IMR-90 (cell line): ENCODE measurements around the gene SVEP1. TPM values are rescaled to one million over a fixed set of nuclear protein-coding genes. Genes with fewer than 3 reads are reported as not detected.

Experiments
- ATAC-seq: fragments of 200-7000 bp; cut with Tn5 transposase; 2 replicates; pipeline ENCODE4 v1.9.1; 2020; ENCODE audit warnings: low read depth, mild to moderate bottlenecking, moderate library complexity
- BruUV-seq: library from RNA; stranded (reverse); fragments of 400-500 nt; replicated peaks from 2 replicates; lab custom pipeline; 2021; lab: Mats Ljungman, UMichigan
- CTCF ChIA-PET: fragments of 300-600 bp; formaldehyde crosslinking; extraction: SDS; loops from one replicate; lab custom pipeline; 2021; ENCODE audit warnings: antibody characterized with exemption; lab: Yijun Ruan, JAX
- POLR2A ChIA-PET: fragments of 300-600 bp; sonication (Branson Sonifier 250); formaldehyde crosslinking; loops from one replicate; lab custom pipeline; 2022; ENCODE audit warnings: antibody characterized with exemption; ENCODE audit not compliant: unreplicated experiment; lab: Charles Lee
- DNase-seq: peaks from one replicate; pipeline ENCODE4 v3.0.0; 2013
- H2AFZ ChIP-seq: replicated peaks from 2 replicates; pipeline ENCODE3; 2013; ENCODE audit warnings: low read length, mild to moderate bottlenecking; ENCODE audit not compliant: poor library complexity
- H2AK5ac ChIP-seq: 2 replicates; pipeline ENCODE4 v1.6.1; 2013; ENCODE audit warnings: low read depth, low read length, inconsistent platforms
- H2AK9ac ChIP-seq: replicated peaks from 2 replicates; pipeline ENCODE3; 2013; ENCODE audit warnings: mild to moderate bottlenecking, low read depth, low read length, moderate library complexity; ENCODE audit not compliant: poor library complexity
- H2BK120ac ChIP-seq: 2 replicates; pipeline ENCODE4 v1.6.1; 2013; ENCODE audit warnings: low read depth, low read length, inconsistent platforms
- H2BK15ac ChIP-seq: 3 replicates; pipeline ENCODE4 v1.6.1; 2013; ENCODE audit warnings: low read depth, low read length, inconsistent platforms
- H2BK20ac ChIP-seq: 2 replicates; pipeline ENCODE4 v1.6.1; 2013; ENCODE audit warnings: low read depth, mild to moderate bottlenecking, inconsistent platforms, low read length, moderate library complexity
- H2BK5ac ChIP-seq: 2 replicates; pipeline ENCODE4 v1.6.1; 2013; ENCODE audit warnings: mild to moderate bottlenecking, low read depth, low read length, inconsistent platforms; ENCODE audit not compliant: poor library complexity, severe bottlenecking
- H3K14ac ChIP-seq: replicated peaks from 2 replicates; pipeline ENCODE4 v1.6.1; 2013; ENCODE audit warnings: low read depth, low read length, inconsistent platforms
- H3K18ac ChIP-seq: 2 replicates; pipeline ENCODE4 v1.6.1; 2013; ENCODE audit warnings: low read depth, low read length, control low read depth
- H3K23ac ChIP-seq: 2 replicates; pipeline ENCODE4 v1.6.1; 2013; ENCODE audit warnings: low read depth, low read length, inconsistent platforms
- H3K27ac ChIP-seq: 2 replicates; pipeline ENCODE4 v1.5.1; 2013; ENCODE audit warnings: mild to moderate bottlenecking, control low read depth, low read length; ENCODE audit not compliant: insufficient read depth
- H3K27me3 ChIP-seq: 2 replicates; pipeline ENCODE4 v1.6.1; 2013; ENCODE audit warnings: low read length; ENCODE audit not compliant: control insufficient read depth, insufficient read depth
- H3K36me3 ChIP-seq: 2 replicates; pipeline ENCODE4 v1.6.1; 2013; ENCODE audit warnings: low read length, mixed read lengths; ENCODE audit not compliant: control insufficient read depth, insufficient read depth
- H3K4ac ChIP-seq: 2 replicates; pipeline ENCODE4 v1.6.1; 2013; ENCODE audit warnings: low read depth, low read length, inconsistent platforms
- H3K4me1 ChIP-seq: 2 replicates; pipeline ENCODE4 v1.6.1; 2013; ENCODE audit warnings: low read length, mixed read lengths; ENCODE audit not compliant: control insufficient read depth, insufficient read depth
- H3K4me2 ChIP-seq: 2 replicates; pipeline ENCODE4 v1.6.1; 2013; ENCODE audit warnings: low read depth, mild to moderate bottlenecking, control low read depth, low read length, moderate library complexity
- H3K4me3 ChIP-seq: 2 replicates; pipeline ENCODE4 v1.5.1; 2013; ENCODE audit warnings: low read depth, mild to moderate bottlenecking, control low read depth, low read length, moderate library complexity; ENCODE audit not compliant: insufficient read depth
- H3K56ac ChIP-seq: 2 replicates; pipeline ENCODE4 v1.6.1; 2013; ENCODE audit warnings: low read length, inconsistent platforms; ENCODE audit not compliant: insufficient read depth; ENCODE audit errors: extremely low read depth
- H3K79me1 ChIP-seq, 2 experiments: 2 replicates each; pipeline ENCODE4 v1.6.1; 2013; ENCODE audit warnings: low read length in 2 of 2, inconsistent platforms in 1 of 2, low read depth in 1 of 2
- H3K9ac ChIP-seq: 2 replicates; pipeline ENCODE4 v1.6.1; 2013; ENCODE audit warnings: low read depth, low read length, control low read depth
- H3K9me1 ChIP-seq: 2 replicates; pipeline ENCODE4 v1.6.1; 2013; ENCODE audit warnings: low read length, inconsistent platforms; ENCODE audit not compliant: insufficient read depth
- H3K9me3 ChIP-seq: 2 replicates; pipeline ENCODE4 v1.6.1; 2013; ENCODE audit warnings: low read length; ENCODE audit not compliant: control insufficient read depth, insufficient read depth
- H4K20me1 ChIP-seq: 2 replicates; pipeline ENCODE4 v1.6.1; 2013; ENCODE audit warnings: low read length, inconsistent platforms; ENCODE audit not compliant: insufficient read depth
- H4K5ac ChIP-seq: 2 replicates; pipeline ENCODE4 v1.6.1; 2013; ENCODE audit warnings: mild to moderate bottlenecking, low read depth, low read length, control low read depth
- H4K8ac ChIP-seq, 2 experiments: 2 replicates each; pipeline ENCODE4 v1.6.1; 2013; ENCODE audit warnings: low read depth in 2 of 2, low read length in 2 of 2, control low read depth in 1 of 2, inconsistent platforms in 1 of 2
- H4K91ac ChIP-seq: 2 replicates; pipeline ENCODE4 v1.6.1; 2013; ENCODE audit warnings: low read depth, low read length, inconsistent platforms; ENCODE audit not compliant: insufficient read depth
- BHLHE40 ChIP-seq: fragments of 150-350 bp; IDR thresholded peaks from 2 replicates; pipeline ENCODE4 v1.6.1; 2016; ENCODE audit warnings: mild to moderate bottlenecking, low read depth, low read length
- CEBPB ChIP-seq: IDR thresholded peaks from 2 replicates; pipeline ENCODE4 v1.6.1; 2012; ENCODE audit warnings: low read depth, low read length, improper control_type of control experiment
- FOS ChIP-seq: fragments of 150-350 bp; IDR thresholded peaks from 2 replicates; pipeline ENCODE4 v1.6.1; 2016; ENCODE audit warnings: low read depth, low read length
- MAFK ChIP-seq: IDR thresholded peaks from 2 replicates; pipeline ENCODE4 v1.6.1; 2012; ENCODE audit warnings: low read depth, low read length, improper control_type of control experiment
- MAZ ChIP-seq: IDR thresholded peaks from 2 replicates; pipeline ENCODE4 v1.6.1; 2012; ENCODE audit warnings: low read depth, mild to moderate bottlenecking, low read length, improper control_type of control experiment, moderate library complexity, borderline replicate concordance
- MXI1 ChIP-seq: IDR thresholded peaks from 2 replicates; pipeline ENCODE4 v1.6.1; 2012; ENCODE audit warnings: low read depth, mild to moderate bottlenecking, low read length, moderate library complexity, borderline replicate concordance
- POLR2A ChIP-seq: IDR thresholded peaks from 2 replicates; pipeline ENCODE4 v1.6.1; 2012; ENCODE audit warnings: mild to moderate bottlenecking, low read depth, low read length
- RAD21 ChIP-seq: IDR thresholded peaks from 2 replicates; pipeline ENCODE4 v1.6.1; 2012; ENCODE audit warnings: low read length, improper control_type of control experiment
- RCOR1 ChIP-seq: IDR thresholded peaks from 2 replicates; pipeline ENCODE4 v1.6.1; 2012; ENCODE audit warnings: mild to moderate bottlenecking, low read length, improper control_type of control experiment; ENCODE audit not compliant: insufficient replicate concordance
- RFX5 ChIP-seq: IDR thresholded peaks from 2 replicates; pipeline ENCODE4 v1.8.0; 2012; ENCODE audit warnings: low read depth, mild to moderate bottlenecking, low read length, moderate library complexity
- SMC3 ChIP-seq: fragments of 150-350 bp; IDR thresholded peaks from 2 replicates; pipeline ENCODE4 v1.6.1; 2016; ENCODE audit warnings: low read depth, mild to moderate bottlenecking, antibody characterized with exemption, low read length, moderate library complexity
- WGBS, 2 experiments: methylation state at CpG; one replicate each; pipeline versions ENCODE4 v1.1.5 to v1.1.7; 2013; ENCODE audit warnings: missing lambda C conversion rate in 2 of 2; ENCODE audit not compliant: insufficient read length in 1 of 2; ENCODE audit errors: extremely low coverage in 2 of 2; 5-methylcytosine and 5-hydroxymethylcytosine counted together
- dilution Hi-C: fragments of 300-500 bp; cut with HindIII; formaldehyde crosslinking; loops from one replicate; pipeline ENCODE4 v1.14.3; 2018; ENCODE audit warnings: low sequenced_read_pairs; ENCODE audit not compliant: unreplicated experiment
- in situ Hi-C: fragments of 300-500 bp; cut with MboI; formaldehyde crosslinking; loops from 3 replicates; pipeline ENCODE4 v1.14.3; 2019; ENCODE audit warnings: low sequenced_read_pairs, inconsistent platforms, mixed read lengths
- intact Hi-C: fragments of 100-400 bp; cut with micrococcal nuclease; formaldehyde crosslinking; loops from 2 replicates; pipeline ENCODE4 v1.10.0; 2022
- polyA plus RNA-seq, 3 experiments: library from polyadenylated mRNA; depleted of rRNA; stranded (reverse); fragments of >200 nt; gene quantifications; 2 replicates each; pipeline ENCODE4 v1.2.3, GENCODE V29; 2012; ENCODE audit warnings: low replicate concordance in 1 of 3
- total RNA-seq: library from RNA; depleted of rRNA; stranded (reverse); fragments of >200 nt; gene quantifications from 2 replicates; pipeline ENCODE4 v1.2.3, GENCODE V29; 2012
- TF ChIP-seq, protein P1 (sequence below): fragments of 150-350 bp; IDR thresholded peaks from 2 replicates; pipeline ENCODE4 v1.6.1; 2017; ENCODE audit warnings: mild to moderate bottlenecking, antibody characterized with exemption, low read length, low read depth

Gene SVEP1
- total and polyA plus RNA-seq, 2 of the 4 experiments (the other 2 are of a cell fraction) = 4.8 to 16.7 TPM

DNA sequence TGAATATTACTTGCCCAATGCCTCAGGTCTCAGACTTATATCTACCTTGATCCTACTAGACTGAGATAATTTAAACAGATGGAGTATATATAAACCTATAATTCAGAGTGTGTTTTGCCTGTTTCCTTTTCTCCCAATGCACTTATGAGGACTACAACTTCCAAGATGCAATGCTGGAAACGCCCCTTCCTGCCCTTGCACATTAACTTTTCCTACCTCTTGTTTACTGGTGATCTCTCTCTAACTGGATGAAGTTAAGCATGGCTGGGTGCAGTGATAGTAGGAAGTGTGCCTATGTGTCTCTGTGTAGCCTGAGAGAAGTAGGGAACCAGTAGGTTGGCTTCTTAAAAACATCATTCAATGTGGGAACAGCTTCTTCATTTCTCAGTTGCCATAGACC, 115.2 kb downstream of the SVEP1 start:
- TF ChIP-seq, protein P1, sequence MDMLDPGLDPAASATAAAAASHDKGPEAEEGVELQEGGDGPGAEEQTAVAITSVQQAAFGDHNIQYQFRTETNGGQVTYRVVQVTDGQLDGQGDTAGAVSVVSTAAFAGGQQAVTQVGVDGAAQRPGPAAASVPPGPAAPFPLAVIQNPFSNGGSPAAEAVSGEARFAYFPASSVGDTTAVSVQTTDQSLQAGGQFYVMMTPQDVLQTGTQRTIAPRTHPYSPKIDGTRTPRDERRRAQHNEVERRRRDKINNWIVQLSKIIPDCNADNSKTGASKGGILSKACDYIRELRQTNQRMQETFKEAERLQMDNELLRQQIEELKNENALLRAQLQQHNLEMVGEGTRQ = no peak
- no peak for TF ChIP-seq RCOR1
- TF ChIP-seq FOS = no peak
- no peak for TF ChIP-seq CEBPB
- no peak for TF ChIP-seq MXI1
- TF ChIP-seq BHLHE40 = no peak
- no peak for TF ChIP-seq MAZ
- no peak for TF ChIP-seq MAFK
- no peak for TF ChIP-seq SMC3
- TF ChIP-seq RFX5 = no peak
- no peak for TF ChIP-seq RAD21
- TF ChIP-seq POLR2A = no peak
- peaks cover 7% of the 10 kb centered on the region for H3K36me3 ChIP-seq
- intact Hi-C loops = loop anchor here (5.0 kb wide), 1 partner anchor 33 kb away; no protein-coding TSS in a partner anchor
- BruUV-seq = no TSS peak
- no peak overlapping the region for H2BK120ac ChIP-seq
- peak overlapping the region in 1 of 2 experiments; percentile 66; a peak in 2 of 4 replicates for H4K8ac ChIP-seq
- H3K9me3 ChIP-seq = no peaks in the 10 kb centered on the region
- H3K18ac ChIP-seq = no peak overlapping the region
- H3K79me1 ChIP-seq = no peaks in the 10 kb centered on the region
- H3K27me3 ChIP-seq = no peaks in the 10 kb centered on the region
- CTCF ChIA-PET = no interaction called here
- no peak overlapping the region for H3K56ac ChIP-seq
- no peak overlapping the region for H2BK20ac ChIP-seq
- no peak overlapping the region for H4K91ac ChIP-seq
- no peak overlapping the region for H3K4me2 ChIP-seq
- no peak overlapping the region for H2BK15ac ChIP-seq
- no peak overlapping the region for H3K14ac ChIP-seq
- in situ Hi-C loops = no loop called here
- DNase-seq = no peak
- H3K4ac ChIP-seq = peak overlapping the region; percentile 60; the same call in 1 of the 2 replicates
- no peak overlapping the region for H4K5ac ChIP-seq
- peak; percentile 35; the same call in 1 of the 2 replicates for ATAC-seq
- no peak overlapping the region for H3K9ac ChIP-seq
- no peak overlapping the region for H2AK5ac ChIP-seq
- no peak overlapping the region for H2AK9ac ChIP-seq
- no peak overlapping the region for H2BK5ac ChIP-seq
- no peak overlapping the region for H3K4me3 ChIP-seq
- dilution Hi-C loops = no loop called here
- H4K20me1 ChIP-seq = no peaks in the 10 kb centered on the region
- no CpG with 5 or more reads among the region's 1 CpG for WGBS, 2 experiments
- H2AFZ ChIP-seq = no peak overlapping the region
- POLR2A ChIA-PET = no interaction called here
- 0 out of 2 replicates have a peak overlapping the region, but pooled peaks have one; percentile 29 for H3K23ac ChIP-seq
- no peak overlapping the region for H3K27ac ChIP-seq
- no peaks in the 10 kb centered on the region for H3K4me1 ChIP-seq
- no peaks in the 10 kb centered on the region for H3K9me1 ChIP-seq
